HCT116 (cell line): Measurements from ENCODE around the gene LY86. TPM values are rescaled to one million over a fixed set of nuclear protein-coding genes. Genes with fewer than 3 reads are reported as not detected.

Experiments
- ATAC-seq: fragments of 200-7000 bp; cut with Tn5 transposase; 2 replicates; pipeline ENCODE4 v1.9.1; 2020; ENCODE audit warnings: mild to moderate bottlenecking, moderate library complexity
- BruUV-seq: library from RNA; stranded (reverse); fragments of 400-500 nt; replicated peaks from 2 replicates; lab custom pipeline; 2021; lab: Mats Ljungman, UMichigan
- CTCF ChIA-PET: fragments of 300-600 bp; sonication (Branson Sonifier 250); formaldehyde crosslinking; loops from one replicate; lab custom pipeline; 2021; ENCODE audit warnings: antibody characterized with exemption; lab: Charles Lee
- POLR2A ChIA-PET: fragments of 300-600, 350-600 bp; sonication (Branson Sonifier 250); formaldehyde crosslinking; loops from one replicate; lab custom pipeline; 2021; ENCODE audit warnings: antibody characterized with exemption; lab: Charles Lee
- RAD21 ChIA-PET, 2 experiments: fragments of 300-600 bp; sonication (Branson Sonifier 250); formaldehyde crosslinking; loops; one replicate each; lab custom pipeline; 2023; ENCODE audit warnings: low total read pairs in 2 of 2; ENCODE audit not compliant: uncharacterized antibody in 2 of 2, unreplicated experiment in 2 of 2, low non-redundant PET in 1 of 2; lab: Charles Lee
- DNase-seq: peaks from one replicate; pipeline ENCODE4 v3.0.0-alpha.2; 2010; ENCODE audit warnings: low read depth, low spot score
- H2AFZ ChIP-seq: fragments of 200-600 bp; shearing (Covaris generic), sonication (generic); 2 replicates; pipeline ENCODE4 v1.6.1; 2017; ENCODE audit warnings: low read depth, mixed run types, mixed read lengths, antibody characterized with exemption, low read length; ENCODE audit not compliant: poor library complexity, severe bottlenecking
- H3K27ac ChIP-seq: 2 replicates; pipeline ENCODE4 v1.5.1; 2012; ENCODE audit warnings: low read depth, low read length
- H3K27me3 ChIP-seq: fragments of 200-600 bp; sonication (generic); 2 replicates; pipeline ENCODE4 v1.6.1; 2016; ENCODE audit warnings: mixed run types, low read length, mixed read lengths; ENCODE audit not compliant: insufficient read depth
- H3K36me3 ChIP-seq, 2 experiments: fragments of 200-500 bp in 1 of 2; fragments of 200-600 bp in 1 of 2; sonication (Bioruptor generic) in 1 of 2; sonication (generic) in 1 of 2; 2 replicates each; pipeline versions ENCODE4 v1.5.1 to v1.6.1; 2014 to 2016; ENCODE audit warnings: low read length in 2 of 2, inconsistent platforms in 1 of 2, mixed read lengths in 1 of 2, mixed run types in 1 of 2; ENCODE audit not compliant: insufficient read depth in 2 of 2, control insufficient read depth in 1 of 2
- H3K4me1 ChIP-seq, 2 experiments: fragments of 200-600 bp in 1 of 2; sonication (generic) in 1 of 2; 2 replicates each; pipeline versions ENCODE4 v1.5.1 to v1.6.1; 2012 to 2017; ENCODE audit warnings: low read length in 2 of 2, inconsistent platforms in 1 of 2, mild to moderate bottlenecking in 1 of 2, mixed read lengths in 1 of 2, mixed run types in 1 of 2, moderate library complexity in 1 of 2; ENCODE audit not compliant: insufficient read depth in 2 of 2, control insufficient read depth in 1 of 2
- H3K4me2 ChIP-seq: fragments of 200-600 bp; sonication (generic); 2 replicates; pipeline ENCODE4 v1.6.1; 2017; ENCODE audit warnings: mixed run types, low read length, mixed read lengths
- H3K4me3 ChIP-seq, 2 experiments: fragments of 200-600 bp in 1 of 2; sonication (generic) in 1 of 2; replicated peaks in 1 of 2; 2 replicates each; pipeline ENCODE4 v1.5.1; 2011 to 2016; ENCODE audit warnings: low read length in 2 of 2, control low read depth in 1 of 2, low read depth in 1 of 2, mild to moderate bottlenecking in 1 of 2, mixed read lengths in 1 of 2, mixed run types in 1 of 2
- H3K79me2 ChIP-seq: fragments of 200-600 bp; sonication (generic); 2 replicates; pipeline ENCODE4 v1.6.1; 2017; ENCODE audit warnings: mild to moderate bottlenecking, mixed run types, low read length, moderate library complexity, mixed read lengths; ENCODE audit not compliant: insufficient read depth
- H3K9ac ChIP-seq: fragments of 200-600 bp; sonication (generic); 2 replicates; pipeline ENCODE4 v1.6.1; 2016; ENCODE audit warnings: low read length, mixed read lengths
- H3K9me2 ChIP-seq: fragments of 200-600 bp; sonication (generic), shearing (Covaris generic); 2 replicates; pipeline ENCODE4 v1.6.1; 2017; ENCODE audit warnings: mixed run types, mild to moderate bottlenecking, moderate library complexity; ENCODE audit not compliant: insufficient read depth
- H3K9me3 ChIP-seq, 2 experiments: fragments of 200-500 bp in 1 of 2; fragments of 200-600 bp in 1 of 2; sonication (Bioruptor generic) in 1 of 2; sonication (generic) in 1 of 2; 2 replicates each; pipeline ENCODE4 v1.6.1; 2014 to 2017; ENCODE audit warnings: low read length in 2 of 2, mixed read lengths in 2 of 2, inconsistent platforms in 1 of 2, low read depth in 1 of 2, mild to moderate bottlenecking in 1 of 2, mixed run types in 1 of 2, moderate library complexity in 1 of 2; ENCODE audit not compliant: control insufficient read depth in 1 of 2, insufficient read depth in 1 of 2
- H4K20me1 ChIP-seq: fragments of 200-600 bp; sonication (generic), shearing (Covaris generic); 2 replicates; pipeline ENCODE4 v1.6.1; 2017; ENCODE audit warnings: mixed run types, mild to moderate bottlenecking, moderate library complexity; ENCODE audit not compliant: insufficient read depth
- EGR1 ChIP-seq: IDR thresholded peaks from 2 replicates; pipeline ENCODE4 v1.6.1; 2012; ENCODE audit warnings: low read depth
- ELF1 ChIP-seq: IDR thresholded peaks from 2 replicates; pipeline ENCODE4 v1.6.1; 2012; ENCODE audit warnings: low read depth, borderline replicate concordance
- POLR2A ChIP-seq: IDR thresholded peaks from 2 replicates; pipeline ENCODE4 v1.7.0; 2011; ENCODE audit warnings: borderline replicate concordance; ENCODE audit not compliant: insufficient read depth, insufficient read length; ENCODE audit errors: extremely low read depth
- POLR2AphosphoS5 ChIP-seq: IDR thresholded peaks from 2 replicates; pipeline ENCODE4 v1.6.1; 2011; ENCODE audit warnings: mild to moderate bottlenecking, low read depth, low read length, moderate library complexity
- SIN3A ChIP-seq: IDR thresholded peaks from 2 replicates; pipeline ENCODE4 v1.6.1; 2012; ENCODE audit warnings: low read depth
- SP1 ChIP-seq: IDR thresholded peaks from 2 replicates; pipeline ENCODE4 v1.6.1; 2012; ENCODE audit warnings: low read depth
- SRF ChIP-seq: IDR thresholded peaks from 2 replicates; pipeline ENCODE4 v1.6.1; 2012; ENCODE audit warnings: low read depth
- TCF7L2 ChIP-seq: IDR thresholded peaks from 2 replicates; pipeline ENCODE4 v1.7.0; 2011; ENCODE audit warnings: borderline replicate concordance, inconsistent platforms; ENCODE audit not compliant: insufficient read depth, insufficient read length; ENCODE audit errors: extremely low read depth
- ZNF274 ChIP-seq: fragments of 200-500 bp; sonication (Bioruptor generic); IDR thresholded peaks from 2 replicates; pipeline ENCODE4 v1.6.1; 2014; ENCODE audit warnings: mild to moderate bottlenecking, low read depth, low read length, inconsistent platforms
- intact Hi-C: fragments of 100-400 bp; cut with micrococcal nuclease; formaldehyde crosslinking; loops from 2 replicates; pipeline ENCODE4 v1.10.0; 2022
- total RNA-seq: library from RNA; stranded (reverse); gene quantifications from one replicate; pipeline ENCODE4 v1.2.1, GENCODE V29; 2021; ENCODE audit not compliant: unreplicated experiment
- TF ChIP-seq, protein P1 (sequence below): IDR thresholded peaks from 2 replicates; pipeline ENCODE4 v1.6.1; 2012; ENCODE audit warnings: low read depth

Gene LY86
- total RNA-seq, 1 experiment from 2014 or later, result not detected

DNA sequence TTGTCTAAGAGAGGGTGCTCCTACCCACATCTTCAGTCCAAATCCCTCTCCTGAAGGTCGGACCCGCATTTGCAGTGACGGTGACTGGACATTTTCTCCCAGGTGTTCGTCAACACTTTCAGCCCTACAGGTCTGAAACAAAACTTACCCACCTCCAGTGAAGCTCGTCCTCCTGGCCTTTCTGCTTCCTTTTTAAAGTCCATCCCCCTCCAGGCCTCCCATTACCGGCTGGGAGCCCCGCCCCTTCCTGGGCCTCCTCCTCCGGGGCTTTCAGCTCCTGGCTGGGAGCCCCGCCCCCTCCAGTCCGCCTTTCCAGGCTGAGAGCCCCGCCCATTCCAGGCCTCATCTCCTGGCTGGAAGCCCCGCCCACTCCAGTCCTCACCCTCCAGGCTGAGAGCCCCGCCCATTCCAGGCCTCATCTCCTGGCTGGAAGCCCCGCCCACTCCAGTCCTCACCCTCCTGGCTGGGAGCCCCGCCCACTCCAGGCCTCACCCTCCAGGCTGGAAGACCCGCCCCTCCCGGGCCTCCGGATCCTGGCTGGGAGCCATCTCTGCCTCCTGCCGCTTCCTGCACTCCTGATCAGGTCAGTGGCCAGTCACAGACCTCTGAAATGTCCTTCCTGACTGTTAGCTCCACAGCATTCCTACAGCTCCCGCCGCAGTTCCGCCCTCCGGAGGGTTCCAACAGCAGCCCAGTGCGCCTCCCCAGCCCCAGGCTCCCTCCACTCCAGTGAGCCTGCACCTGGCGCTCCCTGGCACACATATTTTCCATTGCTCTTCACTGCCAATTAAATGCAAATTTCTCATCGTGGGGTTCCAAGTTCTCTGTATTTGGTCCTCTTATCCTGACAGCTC lies 98.5 kb downstream of the LY86 start:
- H2AFZ ChIP-seq, result no peak overlapping the region
- H3K4me1 ChIP-seq, result peaks cover 0 to 19% of the 10 kb centered on the region in 2 experiments; a peak in 3 of 4 replicates
- H4K20me1 ChIP-seq, result no peaks in the 10 kb centered on the region
- CTCF ChIA-PET, result interaction anchor here (0.7 to 2.1 kb wide), 7 partner anchors 9 to 589 kb away, joined by 4 to 31 read pairs (median 5); no protein-coding TSS in a partner anchor
- H3K9me3 ChIP-seq, result no peaks in the 10 kb centered on the region
- POLR2A ChIA-PET, result interaction anchor here (0.7 to 1.5 kb wide), 9 partner anchors 8 to 868 kb away, joined by 3 to 8 read pairs (median 5); no protein-coding TSS in a partner anchor
- peak overlapping the region; percentile 89 for H3K4me2 ChIP-seq
- H3K79me2 ChIP-seq, result no peaks in the 10 kb centered on the region
- intact Hi-C loops, result loop anchor here (5.0 kb wide), 2 partner anchors 115 to 550 kb away; no protein-coding TSS in a partner anchor
- RAD21 ChIA-PET, result interaction anchor here (0.7 to 1.1 kb wide), 3 partner anchors 10 to 926 kb away, joined by 4 to 5 read pairs (median 5); no protein-coding TSS in a partner anchor
- no peaks in the 10 kb centered on the region for H3K9me2 ChIP-seq
- BruUV-seq, result no TSS peak
- peak overlapping the region; percentile 62 for H3K9ac ChIP-seq
- H3K27ac ChIP-seq, result peak overlapping the region; percentile 68
- DNase-seq (peak; percentile 93), ATAC-seq (peak; percentile 94)
- H3K27me3 ChIP-seq, result no peaks in the 10 kb centered on the region
- peak overlapping the region; percentile 67 to 69 for H3K4me3 ChIP-seq
- H3K36me3 ChIP-seq, result no peaks in the 10 kb centered on the region
- TF ChIP-seq, protein P1, sequence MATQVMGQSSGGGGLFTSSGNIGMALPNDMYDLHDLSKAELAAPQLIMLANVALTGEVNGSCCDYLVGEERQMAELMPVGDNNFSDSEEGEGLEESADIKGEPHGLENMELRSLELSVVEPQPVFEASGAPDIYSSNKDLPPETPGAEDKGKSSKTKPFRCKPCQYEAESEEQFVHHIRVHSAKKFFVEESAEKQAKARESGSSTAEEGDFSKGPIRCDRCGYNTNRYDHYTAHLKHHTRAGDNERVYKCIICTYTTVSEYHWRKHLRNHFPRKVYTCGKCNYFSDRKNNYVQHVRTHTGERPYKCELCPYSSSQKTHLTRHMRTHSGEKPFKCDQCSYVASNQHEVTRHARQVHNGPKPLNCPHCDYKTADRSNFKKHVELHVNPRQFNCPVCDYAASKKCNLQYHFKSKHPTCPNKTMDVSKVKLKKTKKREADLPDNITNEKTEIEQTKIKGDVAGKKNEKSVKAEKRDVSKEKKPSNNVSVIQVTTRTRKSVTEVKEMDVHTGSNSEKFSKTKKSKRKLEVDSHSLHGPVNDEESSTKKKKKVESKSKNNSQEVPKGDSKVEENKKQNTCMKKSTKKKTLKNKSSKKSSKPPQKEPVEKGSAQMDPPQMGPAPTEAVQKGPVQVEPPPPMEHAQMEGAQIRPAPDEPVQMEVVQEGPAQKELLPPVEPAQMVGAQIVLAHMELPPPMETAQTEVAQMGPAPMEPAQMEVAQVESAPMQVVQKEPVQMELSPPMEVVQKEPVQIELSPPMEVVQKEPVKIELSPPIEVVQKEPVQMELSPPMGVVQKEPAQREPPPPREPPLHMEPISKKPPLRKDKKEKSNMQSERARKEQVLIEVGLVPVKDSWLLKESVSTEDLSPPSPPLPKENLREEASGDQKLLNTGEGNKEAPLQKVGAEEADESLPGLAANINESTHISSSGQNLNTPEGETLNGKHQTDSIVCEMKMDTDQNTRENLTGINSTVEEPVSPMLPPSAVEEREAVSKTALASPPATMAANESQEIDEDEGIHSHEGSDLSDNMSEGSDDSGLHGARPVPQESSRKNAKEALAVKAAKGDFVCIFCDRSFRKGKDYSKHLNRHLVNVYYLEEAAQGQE, result no peak
- peak; percentile 67 for TF ChIP-seq POLR2AphosphoS5
- peak; percentile 55 for TF ChIP-seq SP1
- peak; percentile 36 for TF ChIP-seq POLR2A
- no peak for TF ChIP-seq SIN3A
- TF ChIP-seq EGR1, result peak; percentile 65; the same call in 1 of the 2 replicates
- TF ChIP-seq SRF, result 0 out of 2 replicates have a peak, but pooled peaks have one; percentile 34
- TF ChIP-seq TCF7L2, result no peak
- TF ChIP-seq ELF1, result no peak; the same call in 1 of the 2 replicates
- no peak for TF ChIP-seq ZNF274
